H1 (cell line): ENCODE results near the gene DMXL2. TPM values are rescaled to one million over a fixed set of nuclear protein-coding genes. Genes with fewer than 3 reads are reported as not detected.

ENCODE experiments used
- BRCA1 ChIP-seq: IDR thresholded peaks from 2 replicates; pipeline ENCODE4 v1.6.1; 2012; ENCODE audit warnings: low read depth, low read length, improper control_type of control experiment
- JUN ChIP-seq: IDR thresholded peaks from 2 replicates; pipeline ENCODE4 v1.6.1; 2011; ENCODE audit warnings: low read depth, mild to moderate bottlenecking, improper control_type of control experiment, low read length
- RFX5 ChIP-seq: IDR thresholded peaks from 2 replicates; pipeline ENCODE4 v1.6.1; 2011; ENCODE audit warnings: low read depth, low read length, improper control_type of control experiment, borderline replicate concordance
- SAP30 ChIP-seq: fragments of 300-600 bp; sonication (generic); IDR thresholded peaks from 2 replicates; pipeline ENCODE4 v1.7.1; 2012; ENCODE audit warnings: low read length, moderate library complexity, mild to moderate bottlenecking, inconsistent platforms; ENCODE audit not compliant: insufficient read depth, insufficient replicate concordance
- TCF12 ChIP-seq: IDR thresholded peaks from 2 replicates; pipeline ENCODE4 v1.6.1; 2011; ENCODE audit warnings: low read depth, mild to moderate bottlenecking, low read length
- polyA plus RNA-seq, 7 experiments: library from polyadenylated mRNA; depleted of rRNA in 3 of 7; stranded (reverse) in 5 of 7; unstranded in 2 of 7; fragments of >200 nt in 5 of 7; fragments of 200-250 nt in 2 of 7; gene quantifications; 1 replicate in 5 of 7; 2 replicates in 1 of 7; 4 replicates in 1 of 7; pipeline versions ENCODE4 v1.2.1 to v1.2.3, GENCODE V29; 2011 to 2013; ENCODE audit warnings: missing spikeins in 2 of 7, mixed read lengths in 2 of 7
- total RNA-seq: library from RNA; stranded (reverse); fragmentation: NEBNext Ultra II Directional; extraction: Animal tissue kit (Norgen Biotek cat#: 25700); gene quantifications from 2 replicates; pipeline ENCODE4 v1.2.1, GENCODE V29; 2021
- TF ChIP-seq, protein P1 (sequence below): fragments of 300-600 bp; sonication (generic); IDR thresholded peaks from 2 replicates; pipeline ENCODE4 v1.7.1; 2012; ENCODE audit warnings: low read length, moderate library complexity, mild to moderate bottlenecking, inconsistent platforms; ENCODE audit not compliant: insufficient replicate concordance

Gene DMXL2
- total and polyA plus RNA-seq, 2 of the 8 experiments (the other 6 are each of a cell fraction or from before 2014, with no cell fraction given), result 9.5 to 10.6 TPM

DNA sequence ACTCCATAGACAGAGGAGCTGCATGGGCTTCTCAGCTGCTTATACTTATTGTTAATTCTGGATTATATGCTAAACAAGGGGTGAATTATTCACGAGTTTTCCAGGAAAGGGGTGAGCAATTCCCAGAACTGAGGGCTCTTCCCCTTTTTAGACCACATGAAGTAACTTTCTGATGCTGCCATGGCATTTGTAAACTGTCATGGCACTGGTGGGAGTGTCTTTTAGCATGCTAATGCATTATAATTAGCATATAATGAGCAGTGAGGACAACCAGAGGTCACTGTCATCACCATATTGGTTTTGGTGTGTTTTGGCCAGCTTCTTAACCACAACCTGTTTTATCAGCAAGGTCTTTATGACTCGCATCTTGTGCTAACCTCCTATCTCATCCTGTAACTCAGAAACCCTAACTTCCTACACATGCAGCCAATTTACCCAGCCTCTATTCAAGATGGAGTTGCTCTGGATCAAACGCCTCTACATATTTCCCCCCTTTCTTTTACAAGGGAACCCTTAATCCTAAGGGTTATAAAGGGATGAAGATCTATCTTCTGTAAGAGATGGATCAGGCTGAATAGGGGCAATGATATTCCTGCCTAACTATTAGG lies 12.1 kb upstream of the DMXL2 start (continued):
- TF ChIP-seq, protein P1, sequence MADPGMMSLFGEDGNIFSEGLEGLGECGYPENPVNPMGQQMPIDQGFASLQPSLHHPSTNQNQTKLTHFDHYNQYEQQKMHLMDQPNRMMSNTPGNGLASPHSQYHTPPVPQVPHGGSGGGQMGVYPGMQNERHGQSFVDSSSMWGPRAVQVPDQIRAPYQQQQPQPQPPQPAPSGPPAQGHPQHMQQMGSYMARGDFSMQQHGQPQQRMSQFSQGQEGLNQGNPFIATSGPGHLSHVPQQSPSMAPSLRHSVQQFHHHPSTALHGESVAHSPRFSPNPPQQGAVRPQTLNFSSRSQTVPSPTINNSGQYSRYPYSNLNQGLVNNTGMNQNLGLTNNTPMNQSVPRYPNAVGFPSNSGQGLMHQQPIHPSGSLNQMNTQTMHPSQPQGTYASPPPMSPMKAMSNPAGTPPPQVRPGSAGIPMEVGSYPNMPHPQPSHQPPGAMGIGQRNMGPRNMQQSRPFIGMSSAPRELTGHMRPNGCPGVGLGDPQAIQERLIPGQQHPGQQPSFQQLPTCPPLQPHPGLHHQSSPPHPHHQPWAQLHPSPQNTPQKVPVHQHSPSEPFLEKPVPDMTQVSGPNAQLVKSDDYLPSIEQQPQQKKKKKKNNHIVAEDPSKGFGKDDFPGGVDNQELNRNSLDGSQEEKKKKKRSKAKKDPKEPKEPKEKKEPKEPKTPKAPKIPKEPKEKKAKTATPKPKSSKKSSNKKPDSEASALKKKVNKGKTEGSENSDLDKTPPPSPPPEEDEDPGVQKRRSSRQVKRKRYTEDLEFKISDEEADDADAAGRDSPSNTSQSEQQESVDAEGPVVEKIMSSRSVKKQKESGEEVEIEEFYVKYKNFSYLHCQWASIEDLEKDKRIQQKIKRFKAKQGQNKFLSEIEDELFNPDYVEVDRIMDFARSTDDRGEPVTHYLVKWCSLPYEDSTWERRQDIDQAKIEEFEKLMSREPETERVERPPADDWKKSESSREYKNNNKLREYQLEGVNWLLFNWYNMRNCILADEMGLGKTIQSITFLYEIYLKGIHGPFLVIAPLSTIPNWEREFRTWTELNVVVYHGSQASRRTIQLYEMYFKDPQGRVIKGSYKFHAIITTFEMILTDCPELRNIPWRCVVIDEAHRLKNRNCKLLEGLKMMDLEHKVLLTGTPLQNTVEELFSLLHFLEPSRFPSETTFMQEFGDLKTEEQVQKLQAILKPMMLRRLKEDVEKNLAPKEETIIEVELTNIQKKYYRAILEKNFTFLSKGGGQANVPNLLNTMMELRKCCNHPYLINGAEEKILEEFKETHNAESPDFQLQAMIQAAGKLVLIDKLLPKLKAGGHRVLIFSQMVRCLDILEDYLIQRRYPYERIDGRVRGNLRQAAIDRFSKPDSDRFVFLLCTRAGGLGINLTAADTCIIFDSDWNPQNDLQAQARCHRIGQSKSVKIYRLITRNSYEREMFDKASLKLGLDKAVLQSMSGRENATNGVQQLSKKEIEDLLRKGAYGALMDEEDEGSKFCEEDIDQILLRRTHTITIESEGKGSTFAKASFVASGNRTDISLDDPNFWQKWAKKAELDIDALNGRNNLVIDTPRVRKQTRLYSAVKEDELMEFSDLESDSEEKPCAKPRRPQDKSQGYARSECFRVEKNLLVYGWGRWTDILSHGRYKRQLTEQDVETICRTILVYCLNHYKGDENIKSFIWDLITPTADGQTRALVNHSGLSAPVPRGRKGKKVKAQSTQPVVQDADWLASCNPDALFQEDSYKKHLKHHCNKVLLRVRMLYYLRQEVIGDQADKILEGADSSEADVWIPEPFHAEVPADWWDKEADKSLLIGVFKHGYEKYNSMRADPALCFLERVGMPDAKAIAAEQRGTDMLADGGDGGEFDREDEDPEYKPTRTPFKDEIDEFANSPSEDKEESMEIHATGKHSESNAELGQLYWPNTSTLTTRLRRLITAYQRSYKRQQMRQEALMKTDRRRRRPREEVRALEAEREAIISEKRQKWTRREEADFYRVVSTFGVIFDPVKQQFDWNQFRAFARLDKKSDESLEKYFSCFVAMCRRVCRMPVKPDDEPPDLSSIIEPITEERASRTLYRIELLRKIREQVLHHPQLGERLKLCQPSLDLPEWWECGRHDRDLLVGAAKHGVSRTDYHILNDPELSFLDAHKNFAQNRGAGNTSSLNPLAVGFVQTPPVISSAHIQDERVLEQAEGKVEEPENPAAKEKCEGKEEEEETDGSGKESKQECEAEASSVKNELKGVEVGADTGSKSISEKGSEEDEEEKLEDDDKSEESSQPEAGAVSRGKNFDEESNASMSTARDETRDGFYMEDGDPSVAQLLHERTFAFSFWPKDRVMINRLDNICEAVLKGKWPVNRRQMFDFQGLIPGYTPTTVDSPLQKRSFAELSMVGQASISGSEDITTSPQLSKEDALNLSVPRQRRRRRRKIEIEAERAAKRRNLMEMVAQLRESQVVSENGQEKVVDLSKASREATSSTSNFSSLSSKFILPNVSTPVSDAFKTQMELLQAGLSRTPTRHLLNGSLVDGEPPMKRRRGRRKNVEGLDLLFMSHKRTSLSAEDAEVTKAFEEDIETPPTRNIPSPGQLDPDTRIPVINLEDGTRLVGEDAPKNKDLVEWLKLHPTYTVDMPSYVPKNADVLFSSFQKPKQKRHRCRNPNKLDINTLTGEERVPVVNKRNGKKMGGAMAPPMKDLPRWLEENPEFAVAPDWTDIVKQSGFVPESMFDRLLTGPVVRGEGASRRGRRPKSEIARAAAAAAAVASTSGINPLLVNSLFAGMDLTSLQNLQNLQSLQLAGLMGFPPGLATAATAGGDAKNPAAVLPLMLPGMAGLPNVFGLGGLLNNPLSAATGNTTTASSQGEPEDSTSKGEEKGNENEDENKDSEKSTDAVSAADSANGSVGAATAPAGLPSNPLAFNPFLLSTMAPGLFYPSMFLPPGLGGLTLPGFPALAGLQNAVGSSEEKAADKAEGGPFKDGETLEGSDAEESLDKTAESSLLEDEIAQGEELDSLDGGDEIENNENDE, result no peak
- TF ChIP-seq SAP30, result no peak
- no peak for TF ChIP-seq BRCA1
- no peak for TF ChIP-seq TCF12
- no peak for TF ChIP-seq RFX5
- no peak for TF ChIP-seq JUN
